ENCODE data around the gene EPN2.
A peak's percentile ranks its signal among the peaks of the same experiment; 100 is the strongest.
"Not testable (repeated sequence)": the region's sequence is repeated elsewhere in the genome, so short reads cannot be mapped to it uniquely, and the experiment has no call there.

Gene EPN2

DNA sequence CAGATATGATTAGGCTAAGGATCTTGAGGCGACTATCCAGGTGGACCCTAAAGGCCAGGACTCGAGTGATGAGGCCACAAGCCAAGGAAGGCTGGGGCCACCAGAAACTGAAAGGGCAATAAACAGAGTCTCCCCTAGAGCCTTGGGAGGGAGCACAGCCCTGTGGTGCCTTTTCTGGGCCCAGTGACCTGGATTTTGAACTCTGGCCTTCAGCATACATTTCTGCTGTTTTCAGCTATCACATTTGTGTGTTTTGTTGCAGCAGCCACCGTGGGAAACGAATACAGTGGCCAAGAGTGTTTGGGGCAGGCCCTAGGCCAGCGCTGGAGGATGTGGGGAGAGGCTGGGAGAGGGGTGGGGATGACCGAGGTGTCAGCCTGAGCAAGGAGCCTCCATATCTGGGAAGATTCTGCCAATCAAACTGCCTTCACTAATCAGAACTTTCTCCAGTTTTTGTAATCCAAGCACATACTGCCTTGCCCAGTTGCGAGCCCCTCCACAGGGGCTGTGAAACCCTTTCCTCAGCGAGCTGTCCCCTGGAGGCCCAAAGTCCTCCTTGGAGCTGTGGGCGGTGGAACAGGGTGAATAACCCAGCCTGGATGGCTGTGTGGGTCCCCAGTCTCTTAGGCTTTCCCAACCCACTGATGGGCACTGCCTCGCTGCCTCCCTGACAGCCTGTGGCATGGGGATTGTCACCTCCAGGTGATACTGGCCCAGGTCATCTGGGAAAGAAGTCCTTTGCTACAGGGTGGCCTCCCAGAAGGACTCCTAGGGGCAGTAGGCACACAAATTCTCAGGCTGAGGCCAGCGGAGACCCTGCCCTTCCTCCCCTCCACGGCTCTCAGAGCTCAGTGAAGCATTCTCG lies 108.6 kb downstream of the EPN2 start:
- no peak for DNase-seq (ENCODE audit: low read depth in 3 of 3)

DNA sequence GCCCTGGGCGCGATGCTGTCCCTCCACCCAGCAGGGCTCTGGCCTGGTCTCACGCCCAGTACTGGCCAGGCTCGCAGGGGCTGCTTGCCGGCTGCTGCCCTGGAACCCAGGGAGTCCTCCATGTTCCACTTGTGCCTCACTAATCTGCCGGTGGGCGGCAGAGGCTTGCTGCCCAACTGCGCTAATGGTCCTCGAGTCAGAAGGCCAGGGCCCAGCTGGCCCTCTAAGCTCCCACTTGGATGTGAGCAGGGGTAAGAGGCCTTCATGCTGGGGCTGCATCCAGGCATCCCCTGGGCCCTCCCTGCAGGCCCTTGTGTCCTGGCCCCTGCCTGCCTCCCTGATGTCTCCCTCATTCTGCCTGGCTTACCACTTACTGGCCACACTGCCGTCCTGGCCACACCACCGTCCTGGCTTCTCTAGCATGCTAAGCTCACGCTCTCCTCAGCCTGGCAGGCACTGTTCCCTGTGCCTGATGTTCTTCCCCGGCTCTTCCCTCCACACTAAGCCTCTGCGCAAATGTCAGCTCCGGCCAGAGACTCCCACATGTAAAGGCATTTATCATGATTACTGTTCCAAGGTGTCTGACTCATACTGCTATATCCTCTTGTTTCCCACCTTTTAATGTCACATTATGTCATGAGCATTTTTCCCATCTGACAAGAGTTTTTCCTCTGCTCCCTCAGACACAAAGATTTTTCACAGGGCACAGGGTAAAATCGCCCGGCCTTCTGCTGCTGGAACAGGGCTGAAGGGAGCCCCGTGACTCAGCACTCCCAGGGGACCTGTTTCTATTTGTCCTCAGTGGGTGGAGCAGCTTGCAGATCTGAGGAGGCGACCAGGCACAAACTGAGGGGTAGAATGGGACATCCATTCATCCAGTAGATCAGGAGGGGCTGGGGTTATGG lies 109.4 kb downstream of the EPN2 start:
- no peak for DNase-seq (ENCODE audit: low read depth in 3 of 3)

DNA sequence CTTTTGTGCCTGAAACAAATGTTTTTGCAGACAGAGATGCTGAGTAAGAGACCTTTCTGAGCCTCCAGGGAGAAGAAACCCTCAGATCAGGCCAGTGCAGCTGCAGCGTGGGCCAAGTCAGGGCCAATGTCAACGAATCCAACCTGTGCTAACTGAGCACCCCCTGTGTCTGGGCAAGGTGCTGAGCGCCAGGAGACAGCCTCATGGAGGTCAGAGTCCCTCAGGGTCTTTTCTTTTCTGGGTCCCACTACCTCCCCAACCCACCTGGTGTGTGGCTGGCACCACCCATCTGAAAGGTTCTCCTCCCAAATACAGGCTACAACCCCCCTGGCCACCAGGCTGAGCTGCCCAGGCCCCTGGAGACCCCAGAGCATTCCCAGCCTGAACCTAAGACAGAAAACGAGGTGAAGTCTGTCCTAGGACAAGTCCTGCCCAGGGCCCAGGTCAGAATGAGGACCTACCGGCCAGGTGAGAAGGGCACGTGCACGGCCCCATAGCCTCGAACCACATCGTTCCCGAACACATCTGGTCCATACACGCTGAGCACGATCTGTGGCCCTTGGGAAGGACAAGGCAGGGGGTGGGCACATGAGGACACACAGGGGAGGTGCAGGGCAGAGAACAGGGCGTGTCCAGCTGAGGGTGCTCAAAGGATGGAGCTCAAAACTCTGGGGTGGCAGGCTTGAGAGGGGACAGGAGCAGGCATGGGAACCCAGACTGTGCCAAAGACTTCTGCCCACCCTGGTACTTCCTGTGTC lies 110.3 kb downstream of the EPN2 start:
- no peak for DNase-seq (ENCODE audit: low read depth in 3 of 3)

DNA sequence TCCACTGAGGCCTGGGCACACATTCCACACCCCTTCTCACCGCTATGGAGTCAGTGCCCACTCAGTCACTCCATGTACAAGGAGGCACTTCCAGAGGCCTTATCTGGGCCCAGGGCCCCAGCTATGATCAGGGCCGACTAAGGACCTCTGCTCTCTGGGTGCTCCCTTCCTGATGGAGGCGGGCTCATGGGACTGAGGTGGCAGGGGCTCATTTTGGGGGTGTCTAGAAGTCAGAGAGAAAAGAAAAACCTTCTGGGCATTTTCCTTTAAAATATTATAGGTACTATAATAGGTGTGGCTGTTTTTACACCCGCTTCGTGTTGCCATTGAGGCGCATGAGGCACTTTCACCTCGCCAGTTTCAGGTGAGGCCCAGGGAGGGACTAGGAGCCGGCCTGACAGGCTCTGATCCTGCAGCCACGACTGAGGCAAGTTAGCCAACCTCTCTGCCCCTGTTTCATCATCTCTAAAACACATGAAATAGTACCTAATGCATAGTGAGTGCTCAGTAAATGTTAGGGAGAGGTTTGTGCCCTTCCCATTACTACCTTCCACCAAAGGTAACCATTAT lies 111.0 kb downstream of the EPN2 start:
- no peak for DNase-seq (ENCODE audit: low read depth in 3 of 3)

DNA sequence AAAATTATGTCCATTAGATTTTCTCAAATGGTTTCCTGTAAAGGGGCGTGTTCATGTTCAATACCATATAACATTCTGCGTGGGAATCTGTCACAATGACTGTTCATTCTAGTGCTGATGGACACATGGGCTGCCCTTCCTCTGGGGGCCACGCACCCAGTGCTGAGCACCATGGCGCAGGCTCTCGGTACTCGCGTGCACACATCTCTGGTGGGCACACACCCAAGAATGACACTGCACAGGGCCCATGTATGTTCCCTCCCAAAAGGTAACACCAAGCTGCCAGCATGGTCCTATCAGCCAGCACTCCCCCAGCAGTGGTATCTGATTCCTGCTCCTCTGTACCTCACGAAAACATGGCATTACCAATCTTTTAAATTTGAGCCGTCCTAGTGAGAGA lies 111.6 kb downstream of the EPN2 start:
- no peak for DNase-seq (ENCODE audit: low read depth in 3 of 3)

DNA sequence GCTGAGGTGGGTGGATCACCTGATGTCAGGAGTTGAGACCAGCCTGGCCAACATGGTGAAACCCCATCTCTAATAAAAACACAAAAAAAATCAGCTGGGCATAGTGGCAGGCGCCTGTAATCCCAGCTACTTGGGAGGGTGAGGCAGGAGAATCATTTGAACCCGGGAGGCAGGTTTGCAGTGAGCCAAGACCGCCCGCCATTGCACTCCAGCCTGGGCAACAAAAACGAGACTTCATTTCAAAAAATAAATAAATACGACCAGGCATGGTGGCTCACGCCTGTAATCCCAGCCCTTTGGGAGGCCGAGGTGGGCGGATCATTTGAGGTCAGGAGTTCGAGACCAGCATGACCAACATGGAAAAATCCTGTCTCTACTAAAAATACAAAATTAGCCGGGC lies 116.2 kb downstream of the EPN2 start:
- DNase-seq (ENCODE audit: low read depth in 3 of 3) = not testable (repeated sequence)

DNA sequence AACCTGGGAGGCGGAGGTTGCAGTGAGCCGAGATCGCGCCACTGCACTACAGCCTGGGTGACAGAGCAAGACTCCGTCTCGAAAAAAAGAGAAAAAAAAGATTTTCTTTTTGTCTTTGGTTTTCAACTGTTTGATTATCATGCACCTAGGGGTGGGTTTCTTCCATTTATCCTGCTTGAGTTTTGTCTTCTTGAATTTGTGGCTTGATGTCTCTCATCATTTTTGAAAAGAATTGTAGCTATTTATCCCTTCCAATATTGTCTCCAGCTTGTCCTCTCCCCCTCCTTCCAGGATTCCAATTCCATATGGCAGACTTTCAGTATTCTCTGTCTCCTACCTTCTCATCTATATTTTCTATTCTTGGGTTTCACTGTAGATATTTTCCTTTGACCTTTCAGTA lies 117.6 kb downstream of the EPN2 start:
- no peak for DNase-seq (ENCODE audit: low read depth in 3 of 3)

DNA sequence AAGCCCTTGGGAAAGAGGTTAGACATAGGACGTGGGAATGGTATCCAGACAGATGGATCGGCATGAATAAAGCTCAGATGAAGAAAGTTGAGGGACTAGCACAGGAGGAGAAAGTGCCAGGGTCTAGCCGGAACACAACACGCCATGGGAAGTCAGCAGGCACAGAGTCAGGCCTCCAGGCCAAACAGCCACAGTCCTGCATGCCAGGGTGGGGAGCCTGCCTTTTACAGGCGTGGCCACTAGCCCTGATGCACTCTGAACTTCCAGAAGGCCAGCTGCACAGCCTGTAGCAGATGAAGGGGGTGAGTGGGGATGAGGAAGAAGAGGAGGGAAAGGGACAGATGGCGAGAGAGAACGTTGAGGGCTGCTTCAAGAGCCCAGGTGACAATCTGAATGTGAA lies 120.2 kb downstream of the EPN2 start:
- DNase-seq (ENCODE audit: low read depth in 3 of 3) = no peak

DNA sequence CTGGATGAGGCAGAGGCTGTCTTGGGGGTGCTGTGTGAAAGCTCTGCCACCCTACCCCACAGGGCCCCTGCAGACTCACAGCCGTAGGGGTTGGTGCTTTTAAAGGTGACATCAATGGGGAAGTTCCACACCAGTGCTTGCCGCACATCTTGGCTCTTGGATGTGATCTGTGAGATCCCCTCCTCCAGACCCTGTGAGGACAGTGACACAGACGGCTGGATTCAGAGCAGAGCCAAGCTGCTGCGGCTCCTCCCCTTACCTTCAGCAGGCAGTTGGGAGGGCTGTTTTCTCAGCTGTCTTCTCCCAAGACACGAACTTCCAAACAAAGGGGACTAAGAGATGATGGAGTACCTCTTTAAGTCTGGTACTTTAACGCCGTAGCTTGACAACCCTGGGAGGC lies 120.6 kb downstream of the EPN2 start:
- no peak for DNase-seq (ENCODE audit: low read depth in 3 of 3)

DNA sequence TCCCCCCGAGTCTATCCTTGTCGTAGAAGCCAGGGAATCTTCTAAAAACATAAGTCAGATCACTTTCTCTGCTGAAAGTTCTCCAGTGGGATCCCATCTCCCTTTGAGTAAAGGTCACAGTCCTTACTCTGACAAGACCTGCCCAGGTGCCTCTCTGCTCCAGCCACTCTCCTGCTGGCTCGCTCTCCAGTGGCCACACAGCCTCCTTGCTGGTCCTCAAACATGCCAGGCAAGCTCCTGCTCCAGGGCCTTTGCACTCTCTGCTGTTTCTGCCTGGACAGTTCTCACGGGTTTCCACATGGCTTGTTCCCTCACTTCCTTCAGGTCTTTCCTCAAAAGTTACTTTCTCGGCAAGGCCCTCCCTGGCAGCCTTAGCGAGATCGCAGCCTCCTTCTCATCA lies 122.0 kb downstream of the EPN2 start:
- no peak for DNase-seq (ENCODE audit: low read depth in 3 of 3)

DNA sequence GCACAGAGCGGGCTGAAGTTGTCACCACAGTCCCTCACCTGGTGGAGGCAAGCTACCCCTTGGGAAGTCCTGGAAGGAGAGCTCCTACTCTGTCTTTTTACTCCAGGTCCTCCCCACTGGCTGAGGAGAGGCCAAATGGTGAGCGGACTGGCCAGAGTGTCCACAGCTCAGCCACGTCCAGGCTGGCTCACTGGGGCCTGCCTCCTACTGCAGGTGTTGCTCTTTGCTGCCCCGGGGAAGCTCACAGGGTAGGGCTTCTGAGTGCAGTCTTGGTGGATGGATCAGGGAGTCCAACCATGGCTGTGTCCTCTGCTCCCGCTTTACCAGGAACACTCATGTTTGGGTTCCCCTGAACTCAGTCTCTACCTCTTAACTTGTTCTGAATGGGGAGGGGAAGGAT lies 122.7 kb downstream of the EPN2 start:
- DNase-seq (ENCODE audit: low read depth in 3 of 3) = no peak

DNA sequence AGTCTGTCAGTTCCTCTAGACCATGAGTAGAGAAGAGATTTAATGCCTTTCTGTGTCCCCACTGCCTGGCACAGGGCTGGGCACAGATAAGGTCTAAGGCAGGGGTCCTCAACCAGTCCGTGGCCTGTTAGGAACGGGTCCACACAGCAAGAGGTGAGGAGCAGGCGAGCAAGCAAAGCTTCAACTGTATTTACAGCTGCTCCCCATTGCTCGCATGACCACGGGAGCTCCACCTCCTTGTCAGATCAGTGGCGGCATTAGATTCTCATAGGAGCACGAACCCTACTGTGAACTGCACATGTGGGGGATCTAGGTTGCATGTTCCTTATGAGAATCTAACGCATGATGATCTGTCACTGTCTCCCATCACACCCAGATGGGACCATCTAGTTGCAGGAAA lies 123.6 kb downstream of the EPN2 start:
- no peak for DNase-seq (ENCODE audit: low read depth in 3 of 3)

DNA sequence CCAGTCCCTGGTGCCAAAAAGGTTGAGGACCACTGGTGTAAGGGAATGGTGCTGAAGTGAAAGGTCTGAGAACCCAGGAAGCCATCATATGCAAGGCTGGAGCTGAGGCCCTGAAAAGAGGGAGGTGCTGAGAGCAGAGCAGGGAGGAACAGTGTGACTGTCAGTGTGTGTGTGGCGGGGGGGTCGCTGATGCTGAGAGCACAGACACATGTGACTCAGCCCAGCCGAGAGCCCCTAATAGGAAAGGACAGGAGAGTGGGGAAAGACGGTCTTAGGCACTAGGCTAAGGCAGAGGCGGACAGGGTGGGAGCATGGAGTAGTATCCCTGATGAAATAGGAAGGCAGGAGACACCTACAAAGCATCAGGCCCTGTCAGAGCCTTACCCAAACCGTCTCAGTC lies 124.2 kb downstream of the EPN2 start:
- DNase-seq (ENCODE audit: low read depth in 3 of 3) = no peak

DNA sequence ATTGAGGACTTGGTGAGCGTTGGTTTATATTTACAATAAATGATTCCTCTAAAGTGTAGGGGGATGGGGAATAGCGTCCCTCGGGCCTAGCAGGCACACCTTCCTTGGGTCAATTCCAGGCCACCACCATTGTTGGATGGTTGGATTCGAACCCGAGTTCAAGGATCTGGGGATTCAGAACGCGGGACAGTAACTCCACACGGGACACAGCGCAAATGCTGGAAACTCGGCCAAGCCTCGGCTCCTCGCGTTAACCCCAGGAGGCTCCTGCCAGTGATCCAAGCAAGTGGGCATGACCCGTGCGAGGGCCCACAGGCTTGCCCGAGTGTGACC lies 124.7 kb downstream of the EPN2 start:
- DNase-seq (ENCODE audit: low read depth in 3 of 3) = no peak

DNA sequence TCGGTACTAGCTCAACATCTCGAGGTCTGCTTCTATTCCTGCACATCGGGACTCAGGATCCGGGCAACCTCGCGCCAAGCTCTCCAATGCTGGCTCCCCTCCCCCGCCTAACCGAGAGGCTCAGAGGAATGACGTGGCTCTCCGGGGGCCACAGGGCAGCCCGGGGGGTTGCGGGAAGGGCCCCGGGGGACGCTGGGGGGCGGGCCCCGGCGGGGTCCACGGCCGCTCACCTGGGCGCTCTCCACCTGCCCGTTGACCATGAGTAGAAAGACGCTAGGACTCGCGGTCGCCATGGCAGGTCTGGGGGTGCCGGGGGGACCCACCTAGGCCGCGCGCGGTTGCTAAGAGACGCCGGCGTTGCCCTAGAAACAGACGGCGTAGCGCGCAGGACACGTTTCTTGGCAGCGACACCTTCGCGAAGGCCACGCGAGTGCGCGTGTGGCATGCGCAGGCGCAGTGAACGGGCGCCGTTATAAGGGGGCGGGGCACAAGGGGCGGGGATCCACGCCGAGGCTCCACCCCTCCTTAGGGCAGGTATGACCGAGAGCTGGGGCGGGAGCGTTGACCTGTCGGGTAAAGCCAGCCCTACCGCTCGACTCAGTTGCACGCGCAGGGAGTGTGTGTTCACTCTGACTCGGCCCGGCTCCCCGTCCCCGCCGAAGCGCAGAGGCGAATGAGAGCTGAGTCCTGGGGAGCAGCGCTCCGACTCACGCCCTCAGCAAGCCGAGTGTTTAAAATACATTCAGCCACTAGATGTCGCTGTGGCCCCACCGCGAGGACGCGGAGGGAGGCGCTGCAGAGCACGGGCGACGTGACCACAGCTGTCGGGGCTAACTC lies 125.3 kb downstream of the EPN2 start, which contains the start of gene B9D1:
Gene B9D1, minus strand, starts transcription at position 447 of the 837 bp plus-strand sequence. Its CDS starts 154 bp downstream, at position 293.
- DNase-seq (ENCODE audit: low read depth in 3 of 3) = peak; percentile 79 to 86 (median 83)

DNA sequence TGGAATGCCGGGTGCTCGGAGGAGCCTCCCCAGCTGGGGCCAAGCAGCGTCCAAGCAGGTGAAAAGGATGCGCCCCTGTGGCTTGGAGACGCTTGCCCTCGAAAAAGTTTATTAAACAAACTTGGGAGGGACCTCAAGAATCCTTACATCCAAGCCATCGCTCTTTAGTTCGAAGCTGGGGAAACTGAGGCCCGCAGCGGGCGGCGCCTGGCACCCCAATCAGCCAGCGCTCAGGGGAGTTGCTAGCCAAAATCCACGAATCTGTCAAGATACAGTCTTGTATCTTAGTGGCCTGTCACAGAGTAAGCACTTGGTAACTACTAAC lies 125.9 kb downstream of the EPN2 start:
- no peak for DNase-seq (ENCODE audit: low read depth in 3 of 3)

DNA sequence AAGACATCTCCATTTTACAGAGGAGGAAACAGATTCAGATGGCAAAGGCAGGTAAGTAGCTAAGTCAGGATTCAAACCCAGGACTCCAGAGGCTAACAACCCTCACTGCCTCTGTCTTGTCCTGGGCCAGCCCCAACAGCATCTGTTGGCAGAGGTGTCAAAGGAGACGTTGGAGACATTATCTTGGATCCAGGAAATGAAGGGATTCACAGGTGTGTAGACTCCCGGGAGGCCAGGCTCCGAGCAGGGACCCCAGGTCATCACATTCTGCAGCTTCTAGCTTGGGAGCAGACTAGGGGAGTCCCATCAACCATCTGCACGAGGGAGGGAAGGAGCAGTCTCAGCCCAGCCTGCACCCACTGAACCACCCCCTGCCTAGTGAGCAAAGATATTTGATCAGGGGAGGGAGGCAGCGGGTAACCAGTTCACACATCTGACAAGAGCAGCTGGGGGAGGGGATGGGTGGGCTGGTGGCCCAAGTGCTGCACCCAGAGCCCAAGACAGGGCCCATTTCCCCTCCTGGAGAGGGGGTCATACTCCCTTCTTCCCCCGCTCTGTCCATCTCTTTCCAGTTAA lies 126.4 kb downstream of the EPN2 start:
- no peak for DNase-seq (ENCODE audit: low read depth in 3 of 3)

DNA sequence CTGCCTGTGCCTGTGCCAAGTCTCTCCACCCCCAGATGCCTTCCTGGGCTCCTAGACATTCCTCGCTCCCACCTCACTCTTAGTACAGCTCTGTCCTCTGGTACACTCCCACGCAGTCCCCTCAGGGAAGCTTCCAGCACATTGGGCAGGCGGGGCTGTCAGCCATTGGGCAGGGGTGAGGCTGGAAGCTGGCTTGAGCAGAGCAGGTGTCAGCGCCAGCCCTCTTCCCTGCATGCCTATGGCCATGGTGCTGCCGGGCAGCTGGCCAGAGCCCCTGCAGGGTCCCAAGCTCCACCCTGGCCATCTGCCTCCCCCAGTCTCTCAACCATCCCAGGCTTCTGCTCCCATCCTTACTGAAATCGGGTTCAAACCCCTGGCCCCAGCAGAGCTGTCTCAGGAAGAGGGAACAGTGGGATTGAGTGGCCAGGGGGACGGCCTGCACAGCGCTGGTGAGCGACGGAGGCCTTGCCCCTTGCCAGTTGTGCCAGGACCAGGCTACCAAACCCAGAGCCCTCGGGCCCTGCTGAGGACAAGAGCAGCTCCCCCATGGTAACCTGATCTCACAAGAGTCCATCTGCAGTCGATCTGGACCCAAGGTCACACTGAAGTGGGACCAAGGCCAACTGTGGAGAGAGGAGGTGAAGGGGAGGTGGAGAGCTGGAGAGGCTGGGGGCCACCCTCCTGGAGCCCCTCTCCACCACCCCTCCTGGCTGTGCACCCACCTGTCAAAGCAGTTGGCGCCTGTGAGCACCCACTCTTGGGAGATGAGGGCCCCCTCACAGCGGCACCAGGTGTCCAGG lies 127.7 kb downstream of the EPN2 start:
- no peak for DNase-seq (ENCODE audit: low read depth in 3 of 3)

DNA sequence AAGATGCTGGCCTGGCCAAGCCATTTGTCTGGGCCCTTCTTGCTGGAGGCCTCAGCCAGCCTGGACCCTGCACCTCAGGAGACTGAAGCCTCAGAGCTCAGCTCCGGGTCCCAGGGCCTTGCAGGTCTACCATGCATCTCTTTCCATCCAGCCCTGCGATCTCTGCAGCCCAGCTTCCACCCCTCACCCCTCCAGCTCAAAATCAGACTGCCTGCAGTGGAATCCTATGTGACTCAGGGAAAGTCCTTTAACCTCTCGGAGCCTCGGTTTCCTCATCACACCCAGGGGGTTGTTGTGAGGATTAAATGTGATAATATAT lies 128.3 kb downstream of the EPN2 start:
- DNase-seq (ENCODE audit: low read depth in 3 of 3) = no peak

Measured in stimulated activated CD4-positive, alpha-beta T cell treated with anti-CD3 and anti-CD28 coated beads, TNF-alpha, amount 100 ng/mL, for 48 hours (primary cell).